Choroid plexus epithelial cell (primary cell): ENCODE results near the gene LRRC4C.

Experiments
- DNase-seq: peaks from one replicate; pipeline ENCODE4 v3.0.0-alpha.2; 2010; ENCODE audit warnings: low read depth
- H3K4me3 ChIP-seq: 2 replicates; pipeline ENCODE4 v1.5.1; 2011; ENCODE audit warnings: low read depth, mild to moderate bottlenecking, control low read depth, low read length, moderate library complexity
- TF ChIP-seq, protein P1 (sequence below): conservative IDR thresholded peaks from 2 replicates; pipeline ENCODE4 v1.5.1; 2011; ENCODE audit warnings: low read depth, mild to moderate bottlenecking, control low read depth, inconsistent platforms, low read length, moderate library complexity

The LRRC4C gene

DNA sequence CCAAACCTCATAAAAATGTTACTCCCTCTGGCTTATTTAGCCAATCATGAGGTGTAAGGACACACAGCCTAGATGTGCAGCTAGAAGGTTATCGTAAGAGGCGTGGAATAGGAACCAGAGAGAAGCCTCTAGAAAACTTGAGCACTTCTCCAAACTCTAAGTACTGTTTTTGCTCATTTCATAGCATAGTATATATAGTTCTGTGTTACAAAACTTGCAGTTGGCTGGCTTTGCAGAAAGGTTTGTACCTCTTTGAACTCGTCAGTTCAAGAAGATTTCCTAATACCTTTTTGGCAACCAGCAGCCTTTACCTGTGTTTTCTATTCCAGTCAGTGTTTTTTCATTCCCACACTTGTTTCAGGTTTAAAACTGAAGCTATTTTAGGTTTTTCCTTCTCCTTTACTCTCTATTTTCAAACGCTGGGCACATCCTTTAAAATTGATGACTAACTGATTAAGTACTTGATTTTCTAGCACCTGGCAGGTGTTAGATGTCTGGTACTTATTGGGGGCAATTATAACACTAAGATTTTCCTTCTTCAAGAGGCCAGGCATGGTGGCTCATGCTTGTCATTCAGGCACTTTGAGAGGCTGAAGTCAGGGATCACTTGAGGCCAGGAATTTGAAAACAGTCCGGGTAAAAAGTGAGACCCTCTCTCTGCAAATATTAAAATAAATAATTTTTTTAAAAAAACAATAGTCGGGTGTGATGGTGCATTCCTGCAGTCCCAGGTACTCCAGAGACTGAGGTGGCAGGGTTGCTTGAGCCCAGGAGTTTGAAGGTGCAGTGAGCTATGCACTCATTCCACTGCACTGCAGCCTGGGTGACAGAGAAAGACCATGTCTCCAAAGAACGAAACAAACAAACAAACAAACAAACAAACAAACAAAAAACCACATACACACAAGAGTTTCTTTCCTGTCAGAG is 125.2 kb downstream of the LRRC4C start:
- TF ChIP-seq, protein P1, sequence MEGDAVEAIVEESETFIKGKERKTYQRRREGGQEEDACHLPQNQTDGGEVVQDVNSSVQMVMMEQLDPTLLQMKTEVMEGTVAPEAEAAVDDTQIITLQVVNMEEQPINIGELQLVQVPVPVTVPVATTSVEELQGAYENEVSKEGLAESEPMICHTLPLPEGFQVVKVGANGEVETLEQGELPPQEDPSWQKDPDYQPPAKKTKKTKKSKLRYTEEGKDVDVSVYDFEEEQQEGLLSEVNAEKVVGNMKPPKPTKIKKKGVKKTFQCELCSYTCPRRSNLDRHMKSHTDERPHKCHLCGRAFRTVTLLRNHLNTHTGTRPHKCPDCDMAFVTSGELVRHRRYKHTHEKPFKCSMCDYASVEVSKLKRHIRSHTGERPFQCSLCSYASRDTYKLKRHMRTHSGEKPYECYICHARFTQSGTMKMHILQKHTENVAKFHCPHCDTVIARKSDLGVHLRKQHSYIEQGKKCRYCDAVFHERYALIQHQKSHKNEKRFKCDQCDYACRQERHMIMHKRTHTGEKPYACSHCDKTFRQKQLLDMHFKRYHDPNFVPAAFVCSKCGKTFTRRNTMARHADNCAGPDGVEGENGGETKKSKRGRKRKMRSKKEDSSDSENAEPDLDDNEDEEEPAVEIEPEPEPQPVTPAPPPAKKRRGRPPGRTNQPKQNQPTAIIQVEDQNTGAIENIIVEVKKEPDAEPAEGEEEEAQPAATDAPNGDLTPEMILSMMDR, result no peak
- no peak for DNase-seq
- no peak overlapping the region for H3K4me3 ChIP-seq

DNA sequence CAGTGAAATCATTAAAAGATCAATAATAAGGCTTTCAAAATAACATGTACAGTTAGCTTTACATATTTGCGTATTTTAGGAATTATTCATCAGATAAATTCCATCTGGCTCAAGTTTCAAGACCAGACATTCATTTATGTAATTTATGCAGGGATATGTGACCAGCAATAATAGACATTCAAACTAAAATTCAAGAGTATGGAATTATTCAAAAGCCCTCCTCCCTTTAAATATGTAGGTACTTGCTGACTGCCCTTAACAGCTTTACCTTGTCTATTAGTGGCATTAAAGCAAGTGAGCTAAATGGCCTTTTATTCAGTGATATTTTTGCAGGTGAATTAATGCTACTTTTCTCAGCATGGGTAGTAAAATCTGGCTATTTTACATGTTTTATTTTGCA is 126.1 kb downstream of the LRRC4C start:
- TF ChIP-seq, protein P1, result no peak
- no peak for DNase-seq
- no peak overlapping the region for H3K4me3 ChIP-seq

- no peak overlapping the region for H3K4me3 ChIP-seq
- TF ChIP-seq, protein P1, result no peak
- DNase-seq, result no peak
These were observed 131.1 kb downstream of the LRRC4C start for GRCh38 chr11:41328324-41328723.

DNA sequence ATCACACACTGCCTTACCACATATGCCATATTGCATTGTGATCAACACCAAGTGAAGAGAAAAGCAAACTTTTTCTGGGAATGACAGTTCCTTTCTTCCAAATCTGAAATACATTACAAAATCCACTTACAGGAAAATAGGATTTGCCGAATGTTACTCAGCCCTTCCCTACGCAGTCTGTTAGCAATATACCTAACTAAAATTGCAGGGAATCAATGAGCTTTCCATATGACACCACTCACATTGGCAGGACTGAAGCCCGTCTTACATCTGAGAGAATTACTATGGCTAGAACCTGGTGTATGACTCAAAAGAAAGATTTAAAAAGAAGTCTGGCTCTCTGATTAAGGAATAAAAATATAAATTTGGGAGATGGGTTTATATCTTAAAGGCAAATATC is 136.0 kb downstream of the LRRC4C start:
- H3K4me3 ChIP-seq, result no peak overlapping the region
- TF ChIP-seq, protein P1, result no peak
- DNase-seq, result no peak

DNA sequence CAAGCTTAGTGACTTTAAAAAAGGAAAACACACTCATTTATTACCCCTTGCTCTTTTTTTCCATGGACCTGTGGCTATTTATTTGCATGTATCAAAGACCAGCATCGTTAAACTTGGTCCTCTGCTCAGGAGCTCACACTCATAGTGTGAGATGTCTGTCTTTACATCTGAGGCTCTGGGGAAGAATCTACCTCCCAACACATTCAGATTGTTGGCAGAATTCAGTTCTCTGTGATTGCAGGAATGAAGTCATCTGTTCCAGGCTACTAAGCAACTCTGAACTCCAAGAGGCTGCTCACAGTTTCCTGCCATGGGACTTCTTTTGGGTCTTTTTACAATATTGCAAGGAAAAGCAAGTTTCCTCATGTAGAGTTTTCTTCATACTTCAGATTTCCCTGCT is 138.8 kb downstream of the LRRC4C start:
- no peak overlapping the region for H3K4me3 ChIP-seq

GRCh38 chr11:41320238-41320637 is 139.2 kb downstream of the LRRC4C start:
- DNase-seq, result peak; percentile 42
- no peak overlapping the region for H3K4me3 ChIP-seq
- TF ChIP-seq, protein P1, result no peak

More for the DNA sequence above, 138.8 kb downstream of the LRRC4C start:
- TF ChIP-seq, protein P1, result no peak
- DNase-seq, result peak; percentile 13

- no peak overlapping the region for H3K4me3 ChIP-seq
- TF ChIP-seq, protein P1, result no peak
- DNase-seq, result no peak
These were observed 140.0 kb downstream of the LRRC4C start for GRCh38 chr11:41319434-41319833.
